Bladder microvascular endothelial cell (primary cell): ENCODE measurements around the gene LGALS9C. TPM values are rescaled to one million over a fixed set of nuclear protein-coding genes. Genes with fewer than 3 reads are reported as not detected.

Source experiments
- total RNA-seq: library from RNA; depleted of rRNA; stranded (reverse); fragments of >200 nt; gene quantifications from 2 replicates; pipeline ENCODE4 v1.2.3, GENCODE V29; 2014

LGALS9C gene
- total RNA-seq: not detected in 2 replicates

DNA sequence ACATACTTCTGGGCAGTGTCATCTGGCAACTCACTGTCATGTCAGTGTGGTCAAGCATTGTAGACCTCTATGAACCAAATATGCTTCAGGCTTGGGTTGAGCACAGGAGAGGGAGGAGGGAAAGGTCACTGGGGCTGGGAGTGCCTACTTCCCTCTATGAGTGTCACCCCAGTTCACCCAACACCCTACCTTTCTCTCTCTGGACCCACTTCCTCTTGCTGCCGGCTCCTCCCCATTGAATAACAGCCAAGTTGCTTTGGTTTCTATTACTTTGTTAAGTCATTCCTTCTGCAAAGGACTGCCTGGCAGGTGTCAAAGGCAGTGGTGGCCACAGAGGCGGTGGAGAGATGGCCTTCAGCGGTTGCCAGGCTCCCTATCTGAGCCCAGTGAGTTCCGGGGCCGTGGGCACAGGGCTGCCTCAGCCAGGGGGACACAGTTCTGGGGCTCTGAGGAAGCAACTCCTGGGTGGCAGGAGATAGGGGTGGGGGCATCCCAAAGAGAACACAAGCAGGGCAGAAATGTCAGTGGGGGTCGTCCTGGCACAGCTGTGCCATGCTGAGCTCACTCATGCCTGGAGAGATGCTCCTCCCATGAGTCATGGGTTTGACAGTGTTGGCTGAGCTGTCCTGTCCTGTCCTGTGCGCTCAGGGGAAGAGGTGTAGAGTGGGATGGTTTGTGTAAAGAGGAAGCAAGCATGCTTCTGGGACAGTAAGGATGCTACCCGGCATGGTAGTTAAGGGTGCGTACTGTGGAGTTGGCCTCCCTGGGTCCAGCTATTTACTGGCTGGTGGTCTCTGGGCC lies at the start of gene LGALS9C:
Gene LGALS9C, plus strand, starts transcription at position 282 of the 801 bp plus-strand sequence. Its CDS starts 66 bp downstream, at position 348.

Other genes with a start within 250 kb of the LGALS9C start
- 403 and 474 TPM in 2 replicates for gene FLII, start 218.1 kb upstream of the LGALS9C start, total RNA-seq
- 12.5 and 21.8 TPM in 2 replicates for gene MIEF2, start 216.1 kb upstream of the LGALS9C start, total RNA-seq
- 13.9 and 25.7 TPM in 2 replicates for gene TOP3A, start 161.8 kb upstream of the LGALS9C start, total RNA-seq
- 9.4 and 24.4 TPM in 2 replicates for gene SMCR8, start 161.5 kb upstream of the LGALS9C start, total RNA-seq
- gene SHMT1, start 113.2 kb upstream of the LGALS9C start, total RNA-seq: 8.2 and 14.4 TPM in 2 replicates
- gene EVPLL, start 99.0 kb upstream of the LGALS9C start, total RNA-seq: not detected in 2 replicates
- 0.19 TPM in 1 of 2 replicates, not detected in the other for gene TBC1D28, start 167.6 kb downstream of the LGALS9C start, total RNA-seq
- gene FOXO3B, start 205.5 kb downstream of the LGALS9C start, total RNA-seq: 1.3 and 2.0 TPM in 2 replicates